Esophagus muscularis mucosa (tissue), 4 donors: ENCODE measurements around the gene CCDC3. TPM values are rescaled to one million over a fixed set of nuclear protein-coding genes. Genes with fewer than 3 reads are reported as not detected.

Experiments used
- DNase-seq: peaks from one replicate; pipeline ENCODE4 v3.0.0-alpha.2; 2017; ENCODE audit errors: extremely low spot score
- H3K27ac ChIP-seq, 4 donors: fragments of 200-600 bp; sonication (generic); replicated peaks in 1 of 4; 1 replicate in 3 of 4; 2 replicates in 1 of 4; pipeline ENCODE4 v1.5.1; 2016 to 2019; ENCODE audit warnings: mild to moderate bottlenecking in 1 of 4
- H3K27me3 ChIP-seq, 4 donors: fragments of 200-600 bp; sonication (generic); one replicate each; pipeline versions ENCODE4 v1.5.1 to v1.6.0; 2016 to 2019
- H3K36me3 ChIP-seq, 4 donors: fragments of 200-600 bp; sonication (generic); one replicate each; pipeline ENCODE4 v1.5.1; 2016 to 2019
- H3K4me1 ChIP-seq, 4 donors: fragments of 200-600 bp; sonication (generic); one replicate each; pipeline ENCODE4 v1.5.1; 2016 to 2019
- H3K4me3 ChIP-seq, 4 donors: fragments of 200-600 bp; sonication (generic); 1 replicate in 2 of 4; 2 replicates in 2 of 4; pipeline ENCODE4 v1.5.1; 2016 to 2019; ENCODE audit warnings: mild to moderate bottlenecking in 4 of 4, moderate library complexity in 1 of 4
- H3K9me3 ChIP-seq, 4 donors: fragments of 200-600 bp; sonication (generic); 1 replicate in 3 of 4; 2 replicates in 1 of 4; pipeline ENCODE4 v1.5.1; 2016 to 2019
- EP300 ChIP-seq: sonication (generic); formaldehyde crosslinking; IDR thresholded peaks from one replicate; pipeline ENCODE4 v1.6.1; 2017; ENCODE audit warnings: antibody characterized with exemption
- POLR2A ChIP-seq: fragments of 450-650 bp; IDR thresholded peaks from one replicate; pipeline ENCODE4 v1.6.1; 2017; ENCODE audit warnings: antibody characterized with exemption, moderate library complexity, mild to moderate bottlenecking, low read depth
- POLR2AphosphoS5 ChIP-seq, 2 donors: sonication (generic); formaldehyde crosslinking; IDR thresholded peaks; one replicate each; pipeline ENCODE4 v1.6.1; 2017; ENCODE audit warnings: antibody characterized with exemption in 2 of 2
- WGBS: methylation state at CpG from one replicate; pipeline ENCODE4 v1.1.5; 2018; 5-methylcytosine and 5-hydroxymethylcytosine counted together
- intact Hi-C: fragments of 100-400 bp; cut with DNase I; formaldehyde crosslinking; loops from one replicate; pipeline ENCODE4 v1.15.1; 2023
- small RNA-seq, 3 donors: library from RNA; depleted of rRNA; stranded (forward); fragments of <200 nt; gene quantifications; one replicate each; pipeline ENCODE3, GENCODE V24; 2016
- total RNA-seq, 4 donors: library from RNA; depleted of rRNA; stranded (reverse); fragments of >200 nt; gene quantifications; one replicate each; pipeline versions ENCODE4 v1.1.0 to v1.2.1, GENCODE V29; 2016
- TF ChIP-seq, protein P1 (sequence below), 3 experiments: fragments of 200-600 bp in 2 of 3; fragments of 450-650 bp in 1 of 3; sonication (generic) in 2 of 3; IDR thresholded peaks; one replicate each; pipeline ENCODE4 v1.5.1; 2017 to 2019; ENCODE audit warnings: antibody characterized with exemption in 3 of 3, mild to moderate bottlenecking in 2 of 3, moderate library complexity in 1 of 3

CCDC3 gene
- total RNA-seq, 4 donors from 2014 or later = 23.7 to 79.1 (median 44.3) TPM

- H3K4me1 ChIP-seq = peaks cover 12 to 44% (median 34%) of the 10 kb centered on the region in 4 donors
- TF ChIP-seq, protein P1, sequence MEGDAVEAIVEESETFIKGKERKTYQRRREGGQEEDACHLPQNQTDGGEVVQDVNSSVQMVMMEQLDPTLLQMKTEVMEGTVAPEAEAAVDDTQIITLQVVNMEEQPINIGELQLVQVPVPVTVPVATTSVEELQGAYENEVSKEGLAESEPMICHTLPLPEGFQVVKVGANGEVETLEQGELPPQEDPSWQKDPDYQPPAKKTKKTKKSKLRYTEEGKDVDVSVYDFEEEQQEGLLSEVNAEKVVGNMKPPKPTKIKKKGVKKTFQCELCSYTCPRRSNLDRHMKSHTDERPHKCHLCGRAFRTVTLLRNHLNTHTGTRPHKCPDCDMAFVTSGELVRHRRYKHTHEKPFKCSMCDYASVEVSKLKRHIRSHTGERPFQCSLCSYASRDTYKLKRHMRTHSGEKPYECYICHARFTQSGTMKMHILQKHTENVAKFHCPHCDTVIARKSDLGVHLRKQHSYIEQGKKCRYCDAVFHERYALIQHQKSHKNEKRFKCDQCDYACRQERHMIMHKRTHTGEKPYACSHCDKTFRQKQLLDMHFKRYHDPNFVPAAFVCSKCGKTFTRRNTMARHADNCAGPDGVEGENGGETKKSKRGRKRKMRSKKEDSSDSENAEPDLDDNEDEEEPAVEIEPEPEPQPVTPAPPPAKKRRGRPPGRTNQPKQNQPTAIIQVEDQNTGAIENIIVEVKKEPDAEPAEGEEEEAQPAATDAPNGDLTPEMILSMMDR (IDR thresholded peaks at IDR 0.05) = no peak
- TF ChIP-seq POLR2A = no peak
- no peak for TF ChIP-seq POLR2AphosphoS5 (IDR thresholded peaks at IDR 0.05)
- TF ChIP-seq EP300 = no peak
- 66% methylated on average over 8 of the region's 14 CpGs for WGBS
- intact Hi-C loops = no loop called here
- no peaks in the 10 kb centered on the region for H3K36me3 ChIP-seq
- H3K27me3 ChIP-seq = no peaks in the 10 kb centered on the region
- DNase-seq = no peak
- H3K4me3 ChIP-seq = no peak overlapping the region
- no peaks in the 10 kb centered on the region for H3K9me3 ChIP-seq
- no peak overlapping the region for H3K27ac ChIP-seq
Measured at GRCh38 chr10:12847361-12847975, 154.0 kb downstream of the CCDC3 start.

DNA sequence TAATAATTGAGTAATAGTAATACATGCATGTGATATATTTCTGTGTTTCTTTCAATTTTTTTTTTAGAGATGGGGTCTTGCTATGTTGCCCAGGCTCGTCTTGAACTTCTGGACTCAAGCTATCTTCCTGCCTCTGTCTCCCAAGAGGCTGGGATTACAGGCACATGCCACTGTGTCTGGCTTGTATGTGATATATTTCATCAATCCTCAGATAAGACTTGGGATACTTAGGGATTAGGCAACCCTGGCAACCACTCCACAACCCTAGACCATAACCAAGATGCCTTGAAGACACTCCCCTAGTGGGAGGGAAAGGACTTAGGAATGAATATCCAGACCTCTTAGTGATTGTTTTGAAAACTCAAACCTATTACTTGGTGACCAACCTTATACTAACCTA lies 154.8 kb downstream of the CCDC3 start:
- no peak for DNase-seq

More for the DNA sequence above, 154.8 kb downstream of the CCDC3 start:
- Histone ChIP-seq H3K4me3 (no peak overlapping the region), H3K36me3 (no peaks in the 10 kb centered on the region), H3K27me3 (no peaks in the 10 kb centered on the region), H3K27ac (no peak overlapping the region), H3K9me3 (no peaks in the 10 kb centered on the region), H3K4me1 (peaks cover 12 to 44% (median 34%) of the 10 kb centered on the region in 4 donors)
- intact Hi-C loops = no loop called here
- WGBS = 100% methylated on average over 1 of the region's 1 CpG
- TF ChIP-seq, protein P1 (IDR thresholded peaks at IDR 0.05) = no peak
- TF ChIP-seq EP300 = no peak
- TF ChIP-seq POLR2AphosphoS5 (IDR thresholded peaks at IDR 0.05) = no peak
- TF ChIP-seq POLR2A = no peak

Small RNA genes within 50 kb of the gene (small RNA-seq; reads per million reads assigned to genes)
- gene RNA5SP300 = 0 reads per million in 3 donors

Other genes with a start within 250 kb of the CCDC3 start
- gene OPTN, start 98.5 kb upstream of the CCDC3 start, total RNA-seq = 10 to 100 TPM; 64.4 to 93.6 (median 79.6) TPM
- gene MCM10, start 159.8 kb upstream of the CCDC3 start, total RNA-seq = under 1 TPM in 2 of 4 donors, not detected in 2; 0.17 to 0.32 TPM
- not detected for gene UCMA, start 232.7 kb upstream of the CCDC3 start, total RNA-seq